Activated T-cell treated with anti-CD3 and anti-CD28 coated beads for 48 hours (primary cell): ENCODE results near the gene NUP62CL.
"Not testable (repeated sequence)": the region's sequence is repeated elsewhere in the genome, so short reads cannot be mapped to it uniquely, and the experiment has no call there.

Experiments used
- DNase-seq: peaks from one replicate; pipeline ENCODE4 v3.0.0-alpha.2; 2020; ENCODE audit warnings: low read depth

NUP62CL gene, protein sequence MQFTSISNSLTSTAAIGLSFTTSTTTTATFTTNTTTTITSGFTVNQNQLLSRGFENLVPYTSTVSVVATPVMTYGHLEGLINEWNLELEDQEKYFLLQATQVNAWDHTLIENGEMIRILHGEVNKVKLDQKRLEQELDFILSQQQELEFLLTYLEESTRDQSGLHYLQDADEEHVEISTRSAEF

DNA sequence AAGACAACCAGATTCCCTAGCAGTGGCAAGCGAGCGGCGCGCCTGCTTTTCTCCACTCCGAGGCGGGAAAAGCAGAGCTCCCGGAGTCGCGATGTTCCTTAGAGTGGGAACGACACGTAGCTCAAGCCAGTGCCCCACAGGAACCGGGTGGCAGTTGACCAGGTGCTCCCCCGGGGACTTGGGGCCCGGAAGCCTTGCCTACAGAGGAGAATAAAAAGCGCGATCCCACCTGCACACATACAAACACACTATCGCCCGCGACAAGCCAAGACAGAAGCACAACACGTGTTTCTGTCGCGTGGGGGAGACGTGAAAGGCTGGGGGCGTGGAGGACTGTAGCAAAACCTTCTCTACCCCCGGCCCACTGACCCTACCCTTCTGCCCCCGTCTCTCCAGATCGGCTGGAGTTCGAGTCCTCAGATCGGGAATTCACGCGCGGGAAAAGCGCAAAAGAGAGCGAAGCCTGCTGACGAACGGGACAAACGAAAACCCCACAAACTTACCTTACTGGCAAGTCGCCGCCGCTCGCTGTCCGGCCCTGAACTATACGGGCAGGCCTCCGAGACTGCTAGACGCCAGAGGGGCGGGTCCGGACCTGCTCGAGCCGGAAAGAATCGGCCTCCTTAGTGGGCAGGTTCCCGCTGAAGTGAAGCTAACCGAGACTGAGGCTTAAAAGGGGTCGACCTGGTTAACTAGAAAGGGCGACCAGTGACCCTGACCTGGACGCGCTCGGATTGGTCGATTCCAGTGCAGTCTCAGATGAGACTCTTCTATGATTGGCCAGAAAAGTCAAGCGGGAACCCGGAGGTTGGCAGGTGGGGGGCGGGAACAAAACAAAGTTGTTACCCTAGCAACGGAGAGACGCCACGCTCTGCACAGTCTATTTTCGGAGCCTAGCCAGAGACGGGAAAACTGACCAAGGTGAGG lies at the start of gene NUP62CL, which contains the start of gene DNAAF6:
TSS of gene NUP62CL (minus strand) at position 664 of the 927 bp plus-strand sequence. CDS start 31,287 bp downstream, outside the sequence.
TSS of gene DNAAF6 (plus strand) at position 842 of the 927 bp plus-strand sequence. CDS start 6,265 bp downstream, outside the sequence.
- DNase-seq = peak; percentile 54

- no peak for DNase-seq
These were observed 22.2 kb upstream of the NUP62CL start for GRCh38 chrX:107228486-107228819.

DNA sequence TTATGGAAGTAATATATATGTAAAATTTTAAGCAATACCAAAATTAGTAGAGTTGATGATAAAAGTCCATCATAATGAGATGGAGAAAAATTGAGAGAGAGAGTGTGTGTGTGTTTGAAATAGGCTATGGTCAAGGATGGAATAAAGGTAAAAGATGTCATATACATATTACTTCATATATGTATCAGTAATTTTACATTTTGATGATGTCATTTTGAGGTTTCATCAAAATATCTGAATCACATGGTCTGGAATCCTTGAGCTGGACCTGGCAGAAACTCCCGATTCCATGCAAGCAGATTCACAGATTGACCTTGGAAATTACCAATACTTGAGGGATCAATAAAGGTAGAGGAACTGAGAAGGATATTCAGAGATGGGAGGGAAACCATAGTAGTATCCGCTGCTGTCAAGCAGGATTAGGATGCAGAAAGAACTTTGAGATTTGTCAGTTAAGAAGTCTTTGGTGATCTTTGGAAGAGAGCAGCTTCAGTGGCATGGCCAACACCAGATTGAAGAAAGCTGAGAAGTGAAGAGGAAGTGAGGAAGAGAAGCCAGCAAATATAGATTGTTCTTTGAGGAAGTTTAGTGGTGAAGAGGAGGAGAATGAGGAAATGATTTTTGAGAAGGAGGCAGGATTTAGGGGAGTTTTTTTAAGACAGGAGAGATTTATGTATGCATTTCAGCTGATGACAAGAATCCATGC lies 21.7 kb upstream of the NUP62CL start:
- no peak for DNase-seq

DNA sequence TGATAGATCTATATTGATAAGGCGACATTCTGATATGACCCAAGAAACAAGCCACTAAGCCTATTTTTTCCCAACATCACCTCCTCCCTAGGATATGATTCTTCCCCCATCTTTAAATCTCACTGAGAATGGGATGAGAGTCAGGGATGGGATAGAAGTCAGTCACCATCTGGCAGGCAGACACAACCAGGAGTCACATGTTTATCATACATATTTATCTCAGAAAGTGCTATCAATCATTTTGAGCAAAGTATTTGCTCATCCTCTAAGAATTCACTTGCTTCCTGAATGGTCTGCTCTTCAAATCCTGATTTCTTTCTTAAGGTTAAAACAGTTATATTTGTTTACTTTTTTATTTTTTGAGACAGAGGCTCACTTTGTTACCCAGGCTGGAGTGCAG lies 20.5 kb upstream of the NUP62CL start:
- no peak for DNase-seq

DNA sequence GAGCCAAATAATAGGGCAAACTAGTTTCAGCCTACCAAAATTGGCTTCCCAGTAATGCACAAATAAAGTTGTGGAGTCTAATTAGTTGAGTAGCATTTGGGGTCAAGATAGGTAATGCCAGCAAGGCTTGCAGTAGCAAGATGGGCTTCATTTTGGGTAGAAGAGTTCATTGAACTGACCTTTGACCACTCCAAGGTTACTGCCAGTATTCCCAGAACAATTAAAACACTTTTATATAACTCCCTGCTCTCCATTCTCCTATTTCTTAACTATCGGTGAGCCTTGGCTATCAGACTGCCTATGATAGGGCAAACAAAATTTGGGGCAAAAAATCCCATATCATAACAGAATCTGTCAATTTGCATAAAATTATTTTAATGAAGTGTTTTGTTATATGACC lies 7.2 kb upstream of the NUP62CL start:
- no peak for DNase-seq

DNA sequence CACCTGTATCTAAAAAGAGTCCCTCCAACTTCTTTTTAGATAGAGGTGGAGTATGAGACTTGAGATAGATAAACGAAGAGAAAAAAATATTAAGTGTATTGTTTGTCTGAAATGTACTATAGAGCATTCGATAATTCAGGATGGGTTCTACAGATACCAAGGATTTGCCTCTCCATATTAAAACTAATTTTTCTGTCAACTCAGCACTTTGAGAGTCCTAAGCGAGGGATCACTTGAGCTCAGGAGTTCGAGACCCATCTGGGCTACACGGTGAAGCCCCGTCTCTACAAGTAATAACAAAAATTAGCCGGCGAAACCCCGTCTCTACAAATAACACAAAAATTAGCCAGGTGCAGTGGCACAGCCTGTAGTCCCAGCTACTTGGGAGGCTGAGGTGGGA lies 1.7 kb upstream of the NUP62CL start:
- DNase-seq = no peak

GRCh38 chrX:107207089-107207488 lies 856 bp upstream of the NUP62CL start:
- no peak for DNase-seq

GRCh38 chrX:107206697-107207065 lies 448 bp upstream of the NUP62CL start:
- no peak for DNase-seq

DNA sequence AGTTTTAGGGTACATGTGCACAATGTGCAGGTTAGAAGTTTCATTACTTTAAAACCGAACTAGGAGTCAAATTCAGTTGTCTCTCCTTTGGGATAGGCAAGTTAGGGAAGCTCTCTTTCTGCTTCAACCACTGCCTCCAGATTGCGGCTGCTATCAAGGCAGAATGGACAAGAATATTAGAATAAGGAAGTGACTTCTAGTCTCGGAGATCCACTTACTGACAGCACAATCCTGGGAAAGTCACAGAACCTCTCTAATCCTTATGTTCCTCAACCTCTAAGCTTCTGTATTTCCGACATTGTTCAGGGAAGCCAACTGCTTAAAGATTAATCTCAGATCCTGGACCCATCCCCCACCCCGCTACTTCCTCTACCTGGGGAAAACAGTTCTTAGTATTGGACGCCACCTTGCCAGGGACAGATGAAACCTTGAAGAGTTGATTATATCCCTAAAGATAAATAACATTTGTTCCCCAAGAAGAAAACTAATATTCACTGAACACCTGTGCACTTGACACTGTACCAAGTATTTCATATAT lies 2.1 kb downstream of the NUP62CL start:
- no peak for DNase-seq

- no peak for DNase-seq
These were observed 6.7 kb downstream of the NUP62CL start for GRCh38 chrX:107199491-107199890.

DNA sequence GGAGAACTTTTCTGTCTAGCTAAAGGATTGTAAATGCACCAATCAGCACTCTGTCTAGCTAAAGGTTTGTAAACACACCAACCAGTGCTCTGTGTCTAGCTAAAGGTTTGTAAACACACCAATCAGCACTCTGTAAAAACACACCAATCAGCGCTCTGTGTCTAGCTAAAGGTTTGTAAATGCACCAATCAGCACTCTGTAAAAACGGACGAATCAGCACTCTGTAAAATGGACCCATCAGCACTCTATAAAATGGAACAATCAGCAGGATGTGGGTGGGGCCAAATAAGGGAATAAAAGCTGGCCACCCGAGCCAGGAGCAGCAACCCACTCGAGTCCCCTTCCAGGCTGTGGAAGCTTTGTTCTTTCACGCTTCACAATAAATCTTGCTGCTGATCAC lies 8.2 kb downstream of the NUP62CL start:
- DNase-seq = not testable (repeated sequence)

DNA sequence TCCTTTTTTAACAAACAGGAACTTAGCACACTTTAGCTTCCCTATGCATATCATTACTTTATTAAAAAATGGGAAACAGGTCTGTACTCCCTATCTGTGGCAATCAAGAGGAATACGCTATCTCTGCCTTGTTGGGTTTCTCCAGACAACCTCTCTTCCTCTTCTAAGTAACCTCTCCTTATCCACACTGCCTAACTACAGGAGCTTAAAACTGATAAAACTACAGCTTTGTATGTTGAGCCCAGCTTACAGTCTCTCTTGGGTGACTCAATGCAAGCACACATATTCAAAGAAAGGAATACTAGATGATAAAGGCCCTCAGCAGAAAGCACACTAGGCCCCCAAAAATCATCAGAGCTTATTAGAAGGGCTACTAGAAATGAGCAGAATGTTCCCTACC lies 8.9 kb downstream of the NUP62CL start:
- no peak for DNase-seq

DNA sequence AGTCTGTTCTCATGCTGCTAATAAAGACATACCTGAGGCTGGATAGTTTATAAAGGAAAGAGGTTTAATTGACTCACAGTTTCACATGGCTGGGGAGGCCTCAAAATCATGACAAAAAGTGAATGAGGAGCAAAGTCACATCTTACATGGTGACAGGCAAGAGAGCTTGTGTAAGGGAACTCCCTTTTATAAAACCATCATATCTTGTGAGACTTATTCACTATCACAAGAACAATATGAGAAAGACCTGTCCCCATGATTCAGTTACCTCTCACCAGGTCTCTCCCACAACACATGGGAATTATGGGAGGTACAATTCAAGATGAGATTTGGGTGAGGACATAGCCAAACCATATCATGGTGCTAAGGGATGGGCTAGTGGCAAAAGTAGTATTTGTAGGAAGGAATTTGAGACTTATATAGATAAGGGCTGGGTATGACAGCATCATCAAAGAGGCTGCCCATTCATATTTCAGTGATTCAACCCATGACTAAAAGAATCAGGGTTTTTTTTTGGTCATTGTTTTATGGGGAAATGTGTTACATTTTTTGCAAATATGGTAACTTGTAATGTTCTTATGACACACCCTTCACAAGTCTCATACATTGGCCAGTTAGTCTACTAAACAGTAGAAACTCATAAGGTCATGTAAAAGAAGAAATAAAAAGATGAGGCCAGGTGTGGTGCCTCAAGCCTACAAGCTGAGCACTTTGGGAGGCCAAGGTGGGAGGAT lies 34.7 kb downstream of the NUP62CL start:
- no peak for DNase-seq

DNA sequence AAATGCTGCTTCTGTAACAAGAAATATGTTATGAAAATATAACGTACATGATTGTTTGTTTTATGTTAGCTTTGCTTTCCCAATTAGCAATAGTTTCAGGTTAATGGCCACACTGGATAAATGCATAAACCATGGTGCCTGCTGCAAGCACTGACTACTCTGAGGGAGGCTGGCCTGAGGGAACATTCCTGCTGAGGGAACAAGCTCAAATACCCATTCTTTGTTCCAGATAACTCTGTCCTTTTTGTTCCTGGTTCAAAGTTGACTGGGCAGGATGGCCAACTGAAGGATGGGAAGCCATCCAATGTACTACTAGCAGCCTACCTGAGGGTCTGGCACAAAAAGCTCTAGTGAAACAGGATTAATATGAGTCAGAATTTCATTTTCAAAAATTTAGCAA lies 37.5 kb downstream of the NUP62CL start:
- no peak for DNase-seq

- DNase-seq = no peak
These were observed 38.0 kb downstream of the NUP62CL start for GRCh38 chrX:107168257-107168656.

DNA sequence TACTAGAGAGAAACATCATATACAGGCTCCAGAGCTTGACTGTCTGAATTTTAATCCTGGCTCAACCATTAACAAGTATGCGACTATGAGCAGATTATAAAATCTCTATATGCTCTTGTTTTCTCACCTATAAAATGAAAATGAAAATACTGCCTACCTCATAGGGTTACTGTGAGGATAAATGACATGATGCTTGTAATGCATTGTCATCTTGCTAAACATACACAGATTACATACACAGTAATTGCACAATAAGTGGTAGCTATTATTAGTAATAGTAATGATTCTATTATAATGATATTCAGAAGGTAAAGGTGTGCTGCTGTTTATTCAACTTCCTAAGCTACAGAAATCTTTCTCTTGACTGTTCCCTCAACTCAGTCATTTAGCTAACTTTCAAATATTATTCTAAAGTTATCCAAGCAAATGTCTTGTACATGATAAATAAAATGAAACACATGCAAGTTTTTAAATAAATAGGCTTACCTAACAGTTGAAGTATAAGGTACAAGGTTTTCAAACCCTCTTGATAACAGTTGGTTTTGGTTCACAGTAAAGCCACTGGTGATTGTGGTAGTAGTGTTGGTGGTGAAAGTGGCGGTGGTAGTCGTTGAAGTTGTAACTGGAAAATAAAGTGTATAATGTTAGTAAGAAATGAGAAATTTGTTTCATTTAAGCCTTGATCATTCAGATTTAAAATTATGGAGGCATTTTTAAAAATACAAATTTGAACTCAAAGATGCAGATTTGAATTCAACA lies 38.9 kb downstream of the NUP62CL start:
- DNase-seq = no peak

- not testable (repeated sequence) for DNase-seq
These were observed 48.6 kb downstream of the NUP62CL start for GRCh38 chrX:107157618-107158017.

GRCh38 chrX:107155621-107156430 lies 50.4 kb downstream of the NUP62CL start:
- DNase-seq = not testable (repeated sequence)

GRCh38 chrX:107154787-107155620 lies 51.2 kb downstream of the NUP62CL start:
- DNase-seq = no peak
